ENCODE data around the gene ATXN1L. TPM values are rescaled to one million over a fixed set of nuclear protein-coding genes. Genes with fewer than 3 reads are reported as not detected.
A peak's percentile ranks its signal among the peaks of the same experiment; 100 is the strongest.
"Not testable (repeated sequence)": the region's sequence is repeated elsewhere in the genome, so short reads cannot be mapped to it uniquely, and the experiment has no call there.

The ATXN1L gene
- total RNA-seq, 2 donors from 2014 or later = 21.7 to 25.8 TPM

DNA sequence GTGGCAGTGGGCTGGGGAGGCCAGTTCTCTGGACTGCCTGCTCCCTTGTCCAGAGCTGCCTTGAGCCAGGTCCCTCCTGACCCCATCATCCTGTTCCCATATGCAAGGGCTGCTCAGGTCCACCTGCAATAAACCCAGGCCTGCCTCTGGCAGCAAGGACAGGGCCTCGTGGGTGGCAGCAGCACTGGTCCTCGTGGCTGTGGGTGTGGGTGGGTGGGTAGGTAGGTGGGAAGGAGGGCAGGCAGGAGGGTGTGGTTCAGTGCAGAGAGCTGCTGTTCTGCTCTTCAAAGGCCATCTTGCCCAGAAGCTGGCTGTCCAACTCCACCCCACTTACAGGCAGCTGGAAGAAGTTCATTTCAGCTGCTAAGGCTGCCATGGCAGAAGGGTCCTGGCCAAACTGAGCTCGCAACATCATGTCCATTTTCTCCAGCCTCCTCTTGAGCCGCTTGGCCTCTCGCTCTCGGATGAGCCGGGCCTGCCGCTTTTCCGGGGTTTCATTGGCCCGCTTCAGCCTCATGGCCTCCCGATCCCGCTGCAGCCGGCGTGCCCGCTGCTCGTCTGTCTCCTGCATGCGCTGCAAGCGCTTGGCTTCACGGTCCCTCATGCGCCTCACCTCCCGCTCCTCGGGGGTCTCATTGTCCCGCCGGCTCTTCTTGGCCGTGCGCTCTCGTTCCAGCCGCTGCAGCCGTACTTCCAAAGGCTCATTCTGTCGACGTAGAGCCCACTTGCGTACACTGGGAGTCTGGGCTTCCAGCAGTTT lies 14.2 kb downstream of the ATXN1L start:
- Mint-ChIP-seq H3K9me3 (no peaks in the 10 kb centered on the region), H3K36me3 (ENCODE audit: insufficient read depth in 2 of 2) (peaks cover 2% of the 10 kb centered on the region in 2 donors), H3K4me3 (no peak overlapping the region), H3K27ac (peak overlapping the region; percentile 68), H3K4me1 (ENCODE audit: low read depth) (peaks cover 24% of the 10 kb centered on the region), H3K27me3 (ENCODE audit: low read depth) (no peaks in the 10 kb centered on the region)
- DNase-seq = no peak
- no peak for ATAC-seq (replicated peaks in 1 of 2)

GRCh38 chr16:71863995-71864394 lies 18.2 kb downstream of the ATXN1L start:
- Mint-ChIP-seq H3K4me3 (no peak overlapping the region), H3K27me3 (ENCODE audit: low read depth) (no peaks in the 10 kb centered on the region), H3K36me3 (ENCODE audit: insufficient read depth in 2 of 2) (peaks cover 4 to 7% of the 10 kb centered on the region in 2 donors), H3K4me1 (ENCODE audit: low read depth) (peaks cover 10% of the 10 kb centered on the region), H3K27ac (no peak overlapping the region), H3K9me3 (no peaks in the 10 kb centered on the region)
- no peak for DNase-seq
- no peak for ATAC-seq (replicated peaks in 1 of 2)

DNA sequence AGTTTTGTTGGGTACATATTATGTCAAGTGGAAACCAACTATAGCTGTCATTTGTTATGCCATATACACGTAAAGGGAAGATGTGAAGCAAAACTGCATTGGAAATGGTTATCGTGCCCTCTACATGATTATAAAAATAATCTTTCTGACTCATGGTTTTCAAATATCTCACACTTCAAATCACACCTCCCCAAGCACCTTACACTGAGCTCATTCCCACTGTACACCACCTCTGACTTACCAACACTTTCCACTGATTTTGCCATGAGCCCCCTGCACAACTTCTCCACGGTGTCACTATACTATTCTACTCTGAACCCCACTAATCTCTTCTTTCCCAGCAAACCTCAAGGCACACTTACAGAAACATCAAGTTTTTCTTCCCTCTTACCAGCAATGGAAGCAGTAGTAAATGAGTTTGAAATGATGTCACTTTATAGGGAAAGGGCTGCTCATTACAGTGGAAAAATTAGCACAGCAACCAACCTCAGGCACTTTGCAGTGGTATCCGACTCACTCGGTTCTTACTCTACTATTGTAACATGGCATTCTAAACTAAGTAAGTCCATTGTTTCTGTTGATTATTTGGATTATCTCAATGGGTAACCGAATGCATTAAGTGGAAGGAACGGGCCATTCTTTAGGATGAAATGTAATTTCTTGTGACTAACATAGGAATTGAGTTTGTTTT lies 19.5 kb downstream of the ATXN1L start:
- DNase-seq = no peak
- peaks cover 19% of the 10 kb centered on the region for H3K4me1 Mint-ChIP-seq (ENCODE audit: low read depth)
- H3K27me3 Mint-ChIP-seq (ENCODE audit: low read depth) = no peaks in the 10 kb centered on the region
- H3K36me3 Mint-ChIP-seq (ENCODE audit: insufficient read depth in 2 of 2) = peaks cover 7 to 8% of the 10 kb centered on the region in 2 donors
- no peak overlapping the region for H3K27ac Mint-ChIP-seq
- no peak overlapping the region for H3K4me3 Mint-ChIP-seq
- H3K9me3 Mint-ChIP-seq = no peaks in the 10 kb centered on the region
- peak; percentile 32 to 51 for ATAC-seq (replicated peaks in 1 of 2)

- not testable (repeated sequence) for H3K36me3 Mint-ChIP-seq (ENCODE audit: insufficient read depth in 2 of 2); DNase-seq; H3K4me3 Mint-ChIP-seq; H3K27me3 Mint-ChIP-seq (ENCODE audit: low read depth); H3K27ac Mint-ChIP-seq; H3K9me3 Mint-ChIP-seq; ATAC-seq (replicated peaks in 1 of 2)
- peaks cover 31% of the 10 kb centered on the region for H3K4me1 Mint-ChIP-seq (ENCODE audit: low read depth)
Measured at GRCh38 chr16:71867175-71867574, 21.4 kb downstream of the ATXN1L start.

GRCh38 chr16:71867939-71868338 lies 22.2 kb downstream of the ATXN1L start:
- Mint-ChIP-seq H3K9me3 (no peaks in the 10 kb centered on the region), H3K36me3 (ENCODE audit: insufficient read depth in 2 of 2) (peaks cover 4 to 8% of the 10 kb centered on the region in 2 donors), H3K4me3 (no peak overlapping the region), H3K4me1 (ENCODE audit: low read depth) (peaks cover 39% of the 10 kb centered on the region), H3K27ac (no peak overlapping the region), H3K27me3 (ENCODE audit: low read depth) (no peaks in the 10 kb centered on the region)
- ATAC-seq (replicated peaks in 1 of 2) (no peak), DNase-seq (no peak)

- no peak overlapping the region for H3K27ac Mint-ChIP-seq
- no peaks in the 10 kb centered on the region for H3K9me3 Mint-ChIP-seq
- H3K27me3 Mint-ChIP-seq (ENCODE audit: low read depth) = no peaks in the 10 kb centered on the region
- peaks cover 44% of the 10 kb centered on the region for H3K4me1 Mint-ChIP-seq (ENCODE audit: low read depth)
- peaks cover 4 to 11% of the 10 kb centered on the region in 2 donors for H3K36me3 Mint-ChIP-seq (ENCODE audit: insufficient read depth in 2 of 2)
- H3K4me3 Mint-ChIP-seq = no peak overlapping the region
- DNase-seq (no peak), ATAC-seq (replicated peaks in 1 of 2) (no peak)
Measured at GRCh38 chr16:71869089-71869488, 23.3 kb downstream of the ATXN1L start.

DNA sequence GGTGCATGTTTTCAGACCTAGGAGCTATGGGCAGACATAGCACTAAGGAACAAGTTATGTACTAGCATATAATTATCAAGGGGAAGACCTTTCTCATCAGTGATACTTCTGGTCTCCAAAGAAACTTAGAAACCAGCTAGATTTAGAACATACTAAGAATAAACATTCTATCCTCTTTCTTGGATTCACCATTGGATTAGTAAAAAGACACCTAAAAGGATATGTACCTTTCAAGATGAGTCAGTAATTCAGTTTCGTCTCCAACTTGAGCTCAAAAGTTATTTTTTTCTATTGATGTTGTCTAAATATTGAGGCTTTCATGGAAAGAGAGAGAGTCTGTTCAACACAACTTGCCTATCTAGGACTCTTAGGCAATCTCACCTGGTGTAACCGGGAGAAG lies 25.0 kb downstream of the ATXN1L start:
- H3K4me1 Mint-ChIP-seq (ENCODE audit: low read depth) = peaks cover 34% of the 10 kb centered on the region
- H3K36me3 Mint-ChIP-seq (ENCODE audit: insufficient read depth in 2 of 2) = peaks cover 2 to 8% of the 10 kb centered on the region in 2 donors
- DNase-seq = no peak
- no peak overlapping the region for H3K27ac Mint-ChIP-seq
- no peaks in the 10 kb centered on the region for H3K27me3 Mint-ChIP-seq (ENCODE audit: low read depth)
- no peak for ATAC-seq (replicated peaks in 1 of 2)
- H3K9me3 Mint-ChIP-seq = no peaks in the 10 kb centered on the region
- no peak overlapping the region for H3K4me3 Mint-ChIP-seq

DNA sequence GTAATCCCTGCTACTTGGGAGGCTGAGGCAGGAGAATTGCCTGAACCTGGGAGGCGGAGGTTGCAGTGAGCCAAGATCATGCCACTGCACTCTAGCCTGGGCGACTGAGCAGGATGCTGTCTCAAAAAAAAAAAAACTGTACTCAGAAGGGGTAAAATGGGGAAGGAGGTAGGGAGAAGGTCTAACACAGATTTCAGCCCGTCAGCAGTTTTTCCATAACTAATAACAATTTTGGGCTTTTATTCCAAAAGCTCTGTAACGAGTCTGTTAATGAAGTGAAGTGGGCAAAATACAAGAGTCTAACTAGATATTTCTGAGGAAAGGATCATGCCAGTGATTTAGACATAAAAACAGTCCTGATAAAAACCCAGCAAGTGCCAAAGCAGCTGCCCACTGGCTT lies 27.4 kb downstream of the ATXN1L start:
- H3K4me3 Mint-ChIP-seq = peak overlapping the region; percentile 64 to 68

DNA sequence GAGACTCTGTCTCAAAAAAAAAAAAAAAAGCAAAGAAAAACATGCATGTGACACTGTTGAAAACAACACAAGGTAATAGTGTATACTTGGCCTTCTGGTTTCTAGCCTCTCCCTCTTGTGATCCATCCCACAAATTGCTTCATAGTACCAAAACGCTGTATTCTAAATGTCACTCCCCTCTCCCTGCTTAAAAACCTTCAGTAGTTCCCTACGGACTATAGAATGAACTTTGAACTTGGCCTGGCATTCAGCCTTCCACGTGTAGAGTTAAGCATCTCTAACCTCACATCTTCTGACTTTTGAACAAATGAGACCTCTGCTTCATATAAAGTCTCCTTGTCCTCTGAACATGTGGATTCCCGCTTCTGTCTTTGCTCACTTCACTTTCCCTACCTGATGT lies 33.1 kb downstream of the ATXN1L start:
- ATAC-seq (replicated peaks in 1 of 2) (no peak), DNase-seq (no peak)
- H3K27ac Mint-ChIP-seq = no peak overlapping the region
- H3K36me3 Mint-ChIP-seq (ENCODE audit: insufficient read depth in 2 of 2) = peaks cover 6 to 20% of the 10 kb centered on the region in 2 donors
- peaks cover 35% of the 10 kb centered on the region for H3K4me1 Mint-ChIP-seq (ENCODE audit: low read depth)
- no peaks in the 10 kb centered on the region for H3K9me3 Mint-ChIP-seq
- no peak overlapping the region for H3K4me3 Mint-ChIP-seq
- H3K27me3 Mint-ChIP-seq (ENCODE audit: low read depth) = no peaks in the 10 kb centered on the region

More for the DNA sequence above, 27.4 kb downstream of the ATXN1L start:
- H3K36me3 Mint-ChIP-seq (ENCODE audit: insufficient read depth in 2 of 2) = peaks cover 0 to 11% of the 10 kb centered on the region in 2 donors
- H3K27ac Mint-ChIP-seq = peak overlapping the region; percentile 81
- ATAC-seq (replicated peaks in 1 of 2) = peak in 1 of 2 donors; percentile 21
- DNase-seq = no peak
- H3K27me3 Mint-ChIP-seq (ENCODE audit: low read depth) = no peaks in the 10 kb centered on the region
- H3K9me3 Mint-ChIP-seq = no peaks in the 10 kb centered on the region
- peaks cover 34% of the 10 kb centered on the region for H3K4me1 Mint-ChIP-seq (ENCODE audit: low read depth)

DNA sequence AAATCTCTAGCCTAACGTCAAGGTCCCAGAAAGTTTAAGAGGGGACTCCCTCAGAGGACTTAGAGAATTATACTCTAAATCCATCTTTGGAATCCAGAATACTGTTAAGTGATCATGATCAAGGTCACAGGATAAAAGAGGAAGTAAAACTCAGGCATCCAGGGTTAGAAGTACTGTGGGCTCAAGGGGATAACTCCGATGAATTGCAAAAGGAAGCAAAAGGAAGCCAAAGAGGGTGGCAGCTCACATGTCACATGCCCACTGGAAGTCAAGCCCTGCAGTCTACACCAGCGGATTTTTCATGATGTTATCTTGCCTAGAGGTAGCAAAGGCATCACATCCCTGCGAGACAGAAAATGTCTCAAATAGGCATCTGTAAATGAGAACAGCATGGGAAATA lies 34.4 kb downstream of the ATXN1L start:
- Mint-ChIP-seq H3K27ac (no peak overlapping the region), H3K9me3 (no peaks in the 10 kb centered on the region), H3K4me3 (no peak overlapping the region), H3K36me3 (ENCODE audit: insufficient read depth in 2 of 2) (peaks cover 6 to 19% of the 10 kb centered on the region in 2 donors), H3K27me3 (ENCODE audit: low read depth) (peaks cover 2% of the 10 kb centered on the region), H3K4me1 (ENCODE audit: low read depth) (peaks cover 45% of the 10 kb centered on the region)
- DNase-seq (no peak), ATAC-seq (replicated peaks in 1 of 2) (no peak)

- no peaks in the 10 kb centered on the region for H3K9me3 Mint-ChIP-seq
- H3K27me3 Mint-ChIP-seq (ENCODE audit: low read depth) = peaks cover 12% of the 10 kb centered on the region
- ATAC-seq (replicated peaks in 1 of 2) (peak; percentile 47), DNase-seq (peak; percentile 81 to 83)
- peak overlapping the region; percentile 61 for H3K27ac Mint-ChIP-seq
- peak overlapping the region; percentile 80 to 81 for H3K4me3 Mint-ChIP-seq
- H3K36me3 Mint-ChIP-seq (ENCODE audit: insufficient read depth in 2 of 2) = peaks cover 6 to 18% of the 10 kb centered on the region in 2 donors
- H3K4me1 Mint-ChIP-seq (ENCODE audit: low read depth) = peaks cover 50% of the 10 kb centered on the region
Measured at GRCh38 chr16:71882505-71883167, 36.9 kb downstream of the ATXN1L start.

- DNase-seq (peak; percentile 67 to 71), ATAC-seq (replicated peaks in 1 of 2) (peak; percentile 49 to 50)
- Mint-ChIP-seq H3K27me3 (ENCODE audit: low read depth) (peaks cover 12% of the 10 kb centered on the region), H3K4me3 (peak overlapping the region; percentile 80 to 81), H3K27ac (peak overlapping the region; percentile 61), H3K4me1 (ENCODE audit: low read depth) (peaks cover 50% of the 10 kb centered on the region), H3K36me3 (ENCODE audit: insufficient read depth in 2 of 2) (peaks cover 6 to 18% of the 10 kb centered on the region in 2 donors), H3K9me3 (no peaks in the 10 kb centered on the region)
Measured at GRCh38 chr16:71883168-71883848, 37.5 kb downstream of the ATXN1L start.
